ENCODE results near the gene MINDY1. TPM values are rescaled to one million over a fixed set of nuclear protein-coding genes. Genes with fewer than 3 reads are reported as not detected.

MINDY1 gene
- polyA plus RNA-seq, 2 donors: 17.2 to 21.3 TPM

- Histone ChIP-seq H3K36me3 (ENCODE audit: control insufficient read depth in 2 of 2, insufficient read depth in 2 of 2, low read length in 1 of 2) (peaks cover 2 to 18% of the 10 kb centered on the region in 2 donors), H3K4me3 (ENCODE audit: low read depth in 1 of 2, low read length in 2 of 2) (peak overlapping the region; percentile 53 to 61), H3K9me3 (ENCODE audit: control insufficient read depth in 2 of 2, insufficient read depth in 1 of 2, low read depth in 1 of 2, low read length in 1 of 2) (no peaks in the 10 kb centered on the region), H3K27ac (ENCODE audit: low read depth in 2 of 2, low read length in 1 of 2) (peak overlapping the region; percentile 76 to 85), H3K4me1 (ENCODE audit: control insufficient read depth in 2 of 2, insufficient read depth in 2 of 2, low read length in 1 of 2) (peaks cover 2 to 3% of the 10 kb centered on the region in 2 donors), H3K27me3 (ENCODE audit: control insufficient read depth in 1 of 2, insufficient read depth in 2 of 2, low read length in 2 of 2) (no peaks in the 10 kb centered on the region)
- WGBS, 2 donors: 1 to 2% methylated on average over 47 to 48 of the region's 48 CpGs
These were observed 41.4 kb upstream of the MINDY1 start for GRCh38 chr1:151047925-151048644.

GRCh38 chr1:151047591-151047924 is 40.9 kb upstream of the MINDY1 start, which contains the start of gene C1orf56:
TSS of gene C1orf56 (plus strand) at chr1:151047751. CDS start at chr1:151047848, 97 bp downstream.
- 0 to 1% methylated on average over 26 to 29 of the region's 29 CpGs for WGBS, 2 donors
- Histone ChIP-seq H3K27ac (ENCODE audit: low read depth in 2 of 2, low read length in 1 of 2) (peak within 1 kb of the TSS; percentile 76 to 85), H3K36me3 (ENCODE audit: control insufficient read depth in 2 of 2, insufficient read depth in 2 of 2, low read length in 1 of 2) (peaks cover 0 to 15% of the 10 kb centered on the region in 2 donors), H3K4me3 (ENCODE audit: low read depth in 1 of 2, low read length in 2 of 2) (peak within 1 kb of the TSS; percentile 53 to 61), H3K27me3 (ENCODE audit: control insufficient read depth in 1 of 2, insufficient read depth in 2 of 2, low read length in 2 of 2) (no peaks in the 10 kb centered on the region), H3K4me1 (ENCODE audit: control insufficient read depth in 2 of 2, insufficient read depth in 2 of 2, low read length in 1 of 2) (peaks cover 2 to 3% of the 10 kb centered on the region in 2 donors), H3K9me3 (ENCODE audit: control insufficient read depth in 2 of 2, insufficient read depth in 1 of 2, low read depth in 1 of 2, low read length in 1 of 2) (no peaks in the 10 kb centered on the region)

- no peaks in the 10 kb centered on the region for H3K27me3 ChIP-seq (ENCODE audit: control insufficient read depth in 1 of 2, insufficient read depth in 2 of 2, low read length in 2 of 2)
- H3K9me3 ChIP-seq (ENCODE audit: control insufficient read depth in 2 of 2, insufficient read depth in 1 of 2, low read depth in 1 of 2, low read length in 1 of 2): no peaks in the 10 kb centered on the region
- WGBS, 2 donors: 91 to 92% methylated on average over 1 of the region's 1 CpG
- peaks cover 0 to 4% of the 10 kb centered on the region in 2 donors for H3K4me1 ChIP-seq (ENCODE audit: control insufficient read depth in 2 of 2, insufficient read depth in 2 of 2, low read length in 1 of 2)
- no peak overlapping the region for H3K4me3 ChIP-seq (ENCODE audit: low read depth in 1 of 2, low read length in 2 of 2)
- H3K36me3 ChIP-seq (ENCODE audit: control insufficient read depth in 2 of 2, insufficient read depth in 2 of 2, low read length in 1 of 2): peaks cover 0 to 13% of the 10 kb centered on the region in 2 donors
- no peak overlapping the region for H3K27ac ChIP-seq (ENCODE audit: low read depth in 2 of 2, low read length in 1 of 2)
These were observed 36.5 kb upstream of the MINDY1 start for GRCh38 chr1:151043163-151043562.

- peaks cover 3 to 12% of the 10 kb centered on the region in 2 donors for H3K36me3 ChIP-seq (ENCODE audit: control insufficient read depth in 2 of 2, insufficient read depth in 2 of 2, low read length in 1 of 2)
- 92% methylated on average over 3 of the region's 3 CpGs for WGBS, 2 donors
These were observed 32.8 kb upstream of the MINDY1 start for GRCh38 chr1:151039521-151039920.

GRCh38 chr1:151037032-151037431 is 30.3 kb upstream of the MINDY1 start:
- Histone ChIP-seq H3K36me3 (ENCODE audit: control insufficient read depth in 2 of 2, insufficient read depth in 2 of 2, low read length in 1 of 2) (peaks cover 6 to 11% of the 10 kb centered on the region in 2 donors), H3K4me3 (ENCODE audit: low read depth in 1 of 2, low read length in 2 of 2) (peak overlapping the region; percentile 24 to 67), H3K27ac (ENCODE audit: low read depth in 2 of 2, low read length in 1 of 2) (peak overlapping the region; percentile 82 to 83)

More at GRCh38 chr1:151039521-151039920, 32.8 kb upstream of the MINDY1 start:
- Histone ChIP-seq H3K9me3 (ENCODE audit: control insufficient read depth in 2 of 2, insufficient read depth in 1 of 2, low read depth in 1 of 2, low read length in 1 of 2) (no peaks in the 10 kb centered on the region), H3K4me1 (ENCODE audit: control insufficient read depth in 2 of 2, insufficient read depth in 2 of 2, low read length in 1 of 2) (peaks cover 3 to 4% of the 10 kb centered on the region in 2 donors), H3K27me3 (ENCODE audit: control insufficient read depth in 1 of 2, insufficient read depth in 2 of 2, low read length in 2 of 2) (no peaks in the 10 kb centered on the region), H3K4me3 (ENCODE audit: low read depth in 1 of 2, low read length in 2 of 2) (no peak overlapping the region), H3K27ac (ENCODE audit: low read depth in 2 of 2, low read length in 1 of 2) (no peak overlapping the region)

GRCh38 chr1:151036356-151036755 is 29.7 kb upstream of the MINDY1 start, which contains the start of gene BNIPL:
TSS of gene BNIPL (plus strand) at chr1:151036586. CDS start at chr1:151036726, 140 bp downstream.
- no peaks in the 10 kb centered on the region for H3K9me3 ChIP-seq (ENCODE audit: control insufficient read depth in 2 of 2, insufficient read depth in 1 of 2, low read depth in 1 of 2, low read length in 1 of 2)
- H3K27ac ChIP-seq (ENCODE audit: low read depth in 2 of 2, low read length in 1 of 2): peak within 1 kb of the TSS; percentile 82 to 85
- H3K4me1 ChIP-seq (ENCODE audit: control insufficient read depth in 2 of 2, insufficient read depth in 2 of 2, low read length in 1 of 2): peaks cover 3 to 4% of the 10 kb centered on the region in 2 donors
- WGBS, 2 donors: 33 to 50% methylated on average over 2 of the region's 2 CpGs
- peak within 1 kb of the TSS; percentile 24 to 67 for H3K4me3 ChIP-seq (ENCODE audit: low read depth in 1 of 2, low read length in 2 of 2)
- peaks cover 6 to 11% of the 10 kb centered on the region in 2 donors for H3K36me3 ChIP-seq (ENCODE audit: control insufficient read depth in 2 of 2, insufficient read depth in 2 of 2, low read length in 1 of 2)
- no peaks in the 10 kb centered on the region for H3K27me3 ChIP-seq (ENCODE audit: control insufficient read depth in 1 of 2, insufficient read depth in 2 of 2, low read length in 2 of 2)

More at GRCh38 chr1:151037032-151037431, 30.3 kb upstream of the MINDY1 start:
- 51 to 60% methylated on average over 6 of the region's 6 CpGs for WGBS, 2 donors
- H3K9me3 ChIP-seq (ENCODE audit: control insufficient read depth in 2 of 2, insufficient read depth in 1 of 2, low read depth in 1 of 2, low read length in 1 of 2): no peaks in the 10 kb centered on the region
- peaks cover 3 to 4% of the 10 kb centered on the region in 2 donors for H3K4me1 ChIP-seq (ENCODE audit: control insufficient read depth in 2 of 2, insufficient read depth in 2 of 2, low read length in 1 of 2)
- H3K27me3 ChIP-seq (ENCODE audit: control insufficient read depth in 1 of 2, insufficient read depth in 2 of 2, low read length in 2 of 2): no peaks in the 10 kb centered on the region

- H3K27me3 ChIP-seq (ENCODE audit: control insufficient read depth in 1 of 2, insufficient read depth in 2 of 2, low read length in 2 of 2): no peaks in the 10 kb centered on the region
- peaks cover 3 to 4% of the 10 kb centered on the region in 2 donors for H3K4me1 ChIP-seq (ENCODE audit: control insufficient read depth in 2 of 2, insufficient read depth in 2 of 2, low read length in 1 of 2)
- peak overlapping the region; percentile 65 to 85 for H3K27ac ChIP-seq (ENCODE audit: low read depth in 2 of 2, low read length in 1 of 2)
- H3K36me3 ChIP-seq (ENCODE audit: control insufficient read depth in 2 of 2, insufficient read depth in 2 of 2, low read length in 1 of 2): peaks cover 11 to 12% of the 10 kb centered on the region in 2 donors
- WGBS, 2 donors: 66 to 72% methylated on average over 3 of the region's 3 CpGs
- no peak overlapping the region for H3K4me3 ChIP-seq (ENCODE audit: low read depth in 1 of 2, low read length in 2 of 2)
- H3K9me3 ChIP-seq (ENCODE audit: control insufficient read depth in 2 of 2, insufficient read depth in 1 of 2, low read depth in 1 of 2, low read length in 1 of 2): no peaks in the 10 kb centered on the region
These were observed 28.5 kb upstream of the MINDY1 start for GRCh38 chr1:151035167-151035566.

GRCh38 chr1:151032164-151032563 is 25.5 kb upstream of the MINDY1 start:
- 98% methylated on average over 8 of the region's 8 CpGs for WGBS, 2 donors
- no peak overlapping the region for H3K27ac ChIP-seq (ENCODE audit: low read depth in 2 of 2, low read length in 1 of 2)
- H3K36me3 ChIP-seq (ENCODE audit: control insufficient read depth in 2 of 2, insufficient read depth in 2 of 2, low read length in 1 of 2): peaks cover 11 to 12% of the 10 kb centered on the region in 2 donors
- no peaks in the 10 kb centered on the region for H3K9me3 ChIP-seq (ENCODE audit: control insufficient read depth in 2 of 2, insufficient read depth in 1 of 2, low read depth in 1 of 2, low read length in 1 of 2)
- H3K4me1 ChIP-seq (ENCODE audit: control insufficient read depth in 2 of 2, insufficient read depth in 2 of 2, low read length in 1 of 2): peaks cover 0 to 3% of the 10 kb centered on the region in 2 donors
- no peaks in the 10 kb centered on the region for H3K27me3 ChIP-seq (ENCODE audit: control insufficient read depth in 1 of 2, insufficient read depth in 2 of 2, low read length in 2 of 2)
- H3K4me3 ChIP-seq (ENCODE audit: low read depth in 1 of 2, low read length in 2 of 2): no peak overlapping the region

GRCh38 chr1:151026460-151026859 is 19.8 kb upstream of the MINDY1 start:
- Histone ChIP-seq H3K27me3 (ENCODE audit: control insufficient read depth in 1 of 2, insufficient read depth in 2 of 2, low read length in 2 of 2) (no peaks in the 10 kb centered on the region), H3K36me3 (ENCODE audit: control insufficient read depth in 2 of 2, insufficient read depth in 2 of 2, low read length in 1 of 2) (peaks cover 0 to 15% of the 10 kb centered on the region in 2 donors), H3K9me3 (ENCODE audit: control insufficient read depth in 2 of 2, insufficient read depth in 1 of 2, low read depth in 1 of 2, low read length in 1 of 2) (no peaks in the 10 kb centered on the region), H3K27ac (ENCODE audit: low read depth in 2 of 2, low read length in 1 of 2) (no peak overlapping the region), H3K4me1 (ENCODE audit: control insufficient read depth in 2 of 2, insufficient read depth in 2 of 2, low read length in 1 of 2) (no peaks in the 10 kb centered on the region), H3K4me3 (ENCODE audit: low read depth in 1 of 2, low read length in 2 of 2) (no peak overlapping the region)
